ENCODE results near the gene MBP. TPM values are rescaled to one million over a fixed set of nuclear protein-coding genes. Genes with fewer than 3 reads are reported as not detected.

Gene MBP
- total RNA-seq, 2 donors from 2014 or later: 41.7 to 42.2 TPM

- H3K27ac ChIP-seq: peak overlapping the region in 1 of 2 donors; percentile 25
- ATAC-seq (ENCODE audit: insufficient number of reproducible peaks, low FRiP score, low read depth): no peak
- no peak for TF ChIP-seq CTCF (IDR thresholded peaks at IDR 0.05)
- no peak overlapping the region for H3K4me3 ChIP-seq
- no peaks in the 10 kb centered on the region for H3K27me3 ChIP-seq (replicated peaks; ENCODE audit: insufficient read depth)
- H3K36me3 ChIP-seq: no peaks in the 10 kb centered on the region
- no peak for DNase-seq (ENCODE audit: low spot score)
- no peaks in the 10 kb centered on the region for H3K9me3 ChIP-seq
- no peaks in the 10 kb centered on the region for H3K4me1 ChIP-seq (ENCODE audit: control insufficient read depth in 1 of 2, low read depth in 2 of 2)
These were observed 125.3 kb downstream of the MBP start for GRCh38 chr18:77007251-77007650.

GRCh38 chr18:77006305-77007175 lies 126.0 kb downstream of the MBP start:
- Histone ChIP-seq H3K4me1 (ENCODE audit: control insufficient read depth in 1 of 2, low read depth in 2 of 2) (no peaks in the 10 kb centered on the region), H3K27ac (peak overlapping the region in 1 of 2 donors; percentile 25), H3K4me3 (no peak overlapping the region), H3K36me3 (no peaks in the 10 kb centered on the region), H3K9me3 (no peaks in the 10 kb centered on the region), H3K27me3 (replicated peaks; ENCODE audit: insufficient read depth) (no peaks in the 10 kb centered on the region)
- TF ChIP-seq CTCF (IDR thresholded peaks at IDR 0.05): no peak
- DNase-seq (ENCODE audit: low spot score) (no peak), ATAC-seq (ENCODE audit: insufficient number of reproducible peaks, low FRiP score, low read depth) (no peak)

- Histone ChIP-seq H3K9me3 (no peaks in the 10 kb centered on the region), H3K4me1 (ENCODE audit: control insufficient read depth in 1 of 2, low read depth in 2 of 2) (peaks cover 0 to 2% of the 10 kb centered on the region in 2 donors), H3K4me3 (no peak overlapping the region), H3K27ac (no peak overlapping the region), H3K36me3 (no peaks in the 10 kb centered on the region), H3K27me3 (replicated peaks; ENCODE audit: insufficient read depth) (no peaks in the 10 kb centered on the region)
- ATAC-seq (ENCODE audit: insufficient number of reproducible peaks, low FRiP score, low read depth) (no peak), DNase-seq (ENCODE audit: low spot score) (no peak)
- no peak for TF ChIP-seq CTCF (IDR thresholded peaks at IDR 0.05)
These were observed 126.9 kb downstream of the MBP start for GRCh38 chr18:77005651-77006195.

DNA sequence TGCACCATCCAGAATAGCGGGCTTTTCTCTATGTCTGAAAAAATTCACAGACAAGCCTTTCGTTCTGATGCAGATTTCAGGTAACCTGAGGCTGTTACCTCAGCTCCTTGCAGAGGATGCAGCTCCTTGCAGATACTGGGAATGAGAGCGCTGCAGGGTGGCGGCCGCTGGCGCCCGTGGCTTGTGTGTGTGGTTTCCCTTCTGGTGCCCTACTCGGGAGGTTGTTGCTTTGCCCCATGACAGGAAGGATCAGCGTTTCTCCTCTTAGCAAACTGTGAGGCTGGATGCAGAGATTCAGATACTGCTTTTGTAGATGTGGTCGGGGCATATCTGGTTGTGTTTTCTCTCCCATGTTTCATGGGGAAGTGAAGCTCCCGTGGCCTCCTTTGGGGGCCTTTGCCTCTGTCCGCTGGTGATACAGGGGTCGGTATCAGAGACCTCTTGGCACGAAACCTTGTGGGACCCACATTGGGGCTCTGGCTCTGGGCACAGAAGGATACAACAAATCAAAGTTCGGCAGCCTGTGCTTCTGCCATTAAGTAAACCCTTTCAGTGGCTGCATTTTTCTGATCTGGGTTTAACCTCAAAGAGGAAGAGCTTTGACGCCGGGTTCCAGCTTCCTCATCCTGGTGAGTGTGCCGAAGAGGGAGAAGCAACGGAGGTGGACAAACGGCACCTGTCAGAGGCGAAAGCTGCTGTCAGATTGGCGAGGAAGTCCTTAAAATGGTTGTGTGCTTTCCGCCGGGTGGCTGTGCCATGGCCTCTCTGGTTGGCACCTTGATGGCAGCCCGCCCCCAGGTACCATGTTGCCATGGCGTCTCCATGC lies 127.8 kb downstream of the MBP start:
- Histone ChIP-seq H3K27me3 (replicated peaks; ENCODE audit: insufficient read depth) (no peaks in the 10 kb centered on the region), H3K36me3 (no peaks in the 10 kb centered on the region), H3K9me3 (no peaks in the 10 kb centered on the region), H3K27ac (no peak overlapping the region), H3K4me1 (ENCODE audit: control insufficient read depth in 1 of 2, low read depth in 2 of 2) (peaks cover 0 to 4% of the 10 kb centered on the region in 2 donors), H3K4me3 (peak overlapping the region; percentile 19)
- no peak for DNase-seq (ENCODE audit: low spot score)
- no peak for TF ChIP-seq CTCF (IDR thresholded peaks at IDR 0.05)
- no peak for ATAC-seq (ENCODE audit: insufficient number of reproducible peaks, low FRiP score, low read depth)

- Histone ChIP-seq H3K27me3 (replicated peaks; ENCODE audit: insufficient read depth) (no peaks in the 10 kb centered on the region), H3K4me1 (ENCODE audit: control insufficient read depth in 1 of 2, low read depth in 2 of 2) (peaks cover 0 to 4% of the 10 kb centered on the region in 2 donors), H3K4me3 (no peak overlapping the region), H3K27ac (no peak overlapping the region), H3K9me3 (no peaks in the 10 kb centered on the region), H3K36me3 (no peaks in the 10 kb centered on the region)
- no peak for TF ChIP-seq CTCF (IDR thresholded peaks at IDR 0.05)
- ATAC-seq (ENCODE audit: insufficient number of reproducible peaks, low FRiP score, low read depth) (no peak), DNase-seq (ENCODE audit: low spot score) (no peak)
These were observed 129.3 kb downstream of the MBP start for GRCh38 chr18:77003316-77003715.

Measured in thoracic aorta (tissue), 2 donors.